Right ventricle myocardium inferior (tissue), 1 donor: Measurements from ENCODE around the gene SP140. TPM values are rescaled to one million over a fixed set of nuclear protein-coding genes. Genes with fewer than 3 reads are reported as not detected.

Experiments used
- ATAC-seq: fragments of 200-7000 bp; cut with Tn5 transposase; one replicate; pipeline ENCODE4 v1.9.1; 2020; ENCODE audit warnings: mild to moderate bottlenecking, moderate library complexity
- DNase-seq: peaks from one replicate; pipeline ENCODE4 v3.0.0; 2021; ENCODE audit errors: missing footprints
- intact Hi-C: fragments of 100-400 bp; cut with DNase I; formaldehyde crosslinking; loops from one replicate; pipeline ENCODE4 v1.11.0; 2022
- total RNA-seq: library from RNA; stranded (reverse); fragmentation: NEBNext Ultra II Directional; extraction: Animal tissue kit (Norgen Biotek cat#: 25700); gene quantifications from one replicate; pipeline ENCODE4 v1.2.1, GENCODE V29; 2021
- donor health status: DM: no; HTN: yes; CAD: no; lungs with severe emphysema.

Gene SP140
- total RNA-seq, 1 donor from 2014 or later, result 0.32 TPM

DNA sequence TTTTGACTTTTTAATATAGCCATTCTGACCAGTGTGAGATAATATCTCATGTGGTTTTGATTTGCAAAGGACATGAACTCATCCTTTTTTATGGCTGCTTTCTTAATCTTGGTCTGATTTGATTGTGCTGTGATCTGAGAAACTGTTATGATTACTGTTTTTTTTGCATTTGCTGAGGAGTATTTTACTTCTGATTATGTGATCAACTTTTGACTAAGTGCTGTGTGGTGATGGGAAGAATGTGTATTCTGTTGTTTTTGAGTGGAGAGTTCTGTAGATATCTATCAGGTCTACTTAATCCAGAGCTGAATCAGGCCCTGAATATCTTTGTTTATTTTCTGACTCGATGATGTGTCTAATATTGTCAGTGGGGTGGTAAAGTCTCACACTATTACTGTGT, 118.2 kb downstream of the SP140 start:
- ATAC-seq, result no peak
- no peak for DNase-seq
- intact Hi-C loops, result no loop called here

DNA sequence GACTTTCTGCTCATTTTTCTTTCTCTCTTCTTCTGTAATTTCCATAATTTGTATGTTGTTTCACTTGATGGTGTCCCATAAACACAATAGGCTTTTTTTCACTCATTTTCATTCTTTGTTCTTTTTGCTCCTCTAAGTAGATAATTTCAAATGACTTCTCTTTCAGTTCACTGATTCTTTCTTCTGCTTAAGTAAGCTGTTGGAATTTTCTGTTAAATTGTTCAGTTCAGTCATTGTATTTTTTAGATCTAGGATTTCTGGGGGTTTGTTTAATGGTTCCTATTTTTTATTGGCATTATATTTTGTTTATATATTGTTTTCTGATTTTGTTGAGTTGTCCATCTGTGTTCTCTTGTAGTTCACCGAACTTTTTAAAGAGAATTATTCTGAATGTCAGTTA, 120.9 kb downstream of the SP140 start:
- DNase-seq, result no peak
- intact Hi-C loops, result no loop called here
- ATAC-seq, result no peak

DNA sequence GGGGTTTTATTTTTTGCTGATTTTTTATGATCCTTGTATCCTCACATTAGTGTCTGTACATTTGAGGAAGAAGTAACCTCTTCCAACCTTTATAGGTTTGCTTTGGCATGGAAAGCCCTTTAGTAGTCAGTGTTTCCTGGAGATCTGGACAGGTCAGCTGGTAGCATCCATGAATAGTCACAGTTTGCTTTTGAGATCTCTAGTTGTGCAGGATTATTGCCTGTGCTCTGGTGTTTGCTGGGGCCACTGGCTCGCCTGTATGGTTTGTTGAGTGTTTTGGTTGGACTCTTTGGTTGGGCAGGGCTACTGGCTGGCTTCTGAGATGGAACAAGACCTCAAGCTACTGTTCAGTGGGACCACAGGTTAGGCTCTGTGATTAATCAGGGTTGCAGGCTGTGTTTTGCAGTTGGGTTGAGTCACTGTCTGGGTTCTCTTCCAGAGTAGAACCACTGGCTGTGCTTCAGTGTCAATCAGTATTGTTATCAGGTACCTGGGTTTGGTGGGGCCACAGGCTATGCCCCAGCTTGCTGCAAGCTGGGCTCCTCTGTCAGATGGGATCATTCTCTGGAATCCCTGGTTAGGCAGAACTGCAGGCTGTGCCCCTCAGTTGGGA, 121.5 kb downstream of the SP140 start:
- no peak for ATAC-seq
- intact Hi-C loops, result no loop called here
- DNase-seq, result no peak

DNA sequence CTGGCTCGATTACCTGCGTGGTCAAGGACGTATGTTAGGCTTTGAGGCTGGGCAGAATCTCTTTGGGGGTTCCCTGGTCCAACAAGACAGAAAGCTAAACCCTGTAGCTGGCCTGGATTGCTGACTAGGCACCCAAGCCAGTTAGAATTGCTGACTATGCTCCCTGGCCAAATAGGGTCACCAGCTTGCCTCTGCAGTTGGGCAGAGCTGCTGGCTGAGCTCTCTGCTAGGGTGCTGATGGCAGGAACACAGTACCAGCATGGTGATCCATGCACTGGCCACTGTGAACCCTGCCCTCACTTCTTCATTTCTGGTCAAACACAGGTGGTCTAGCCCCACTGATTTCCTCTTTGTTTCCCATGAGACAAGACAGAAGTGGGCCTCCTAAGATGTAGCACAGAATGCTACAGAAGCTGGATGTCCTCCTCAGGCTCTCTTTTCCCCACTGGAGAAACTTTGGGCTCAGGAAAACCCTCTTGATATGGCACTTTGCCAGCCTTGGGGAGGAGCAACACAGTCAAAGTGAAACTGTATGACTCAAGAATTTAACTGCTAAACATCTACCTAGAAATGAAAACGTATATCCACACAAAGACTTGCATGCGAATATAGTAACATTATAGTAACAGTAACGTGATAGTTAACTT, 122.2 kb downstream of the SP140 start:
- ATAC-seq (no peak), DNase-seq (no peak)
- intact Hi-C loops, result no loop called here

DNA sequence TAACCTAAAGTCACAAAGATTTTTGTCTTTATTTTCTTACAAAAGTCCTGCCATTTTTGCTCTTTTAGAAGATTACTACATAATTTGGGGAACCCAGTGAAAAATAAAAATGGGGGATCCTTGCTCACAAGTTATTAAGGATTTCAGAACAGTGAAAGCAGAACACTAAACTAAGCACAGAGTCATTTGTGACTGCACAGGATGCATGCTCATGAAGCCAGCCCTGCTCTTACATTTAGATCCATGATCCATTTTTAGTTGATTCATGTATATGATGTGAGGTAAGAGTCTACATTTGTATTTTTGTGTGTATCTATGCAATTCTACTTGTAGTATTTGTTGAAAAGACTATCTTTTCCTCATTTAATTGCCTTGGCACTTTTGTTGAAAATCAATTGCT, 123.3 kb downstream of the SP140 start:
- DNase-seq (no peak), ATAC-seq (no peak)
- intact Hi-C loops, result no loop called here

- ATAC-seq (peak; percentile 69), DNase-seq (no peak)
- intact Hi-C loops, result no loop called here
Measured at GRCh38 chr2:230356084-230356483, 130.5 kb downstream of the SP140 start.

GRCh38 chr2:230358305-230358704, 132.8 kb downstream of the SP140 start:
- DNase-seq (no peak), ATAC-seq (no peak)
- intact Hi-C loops, result no loop called here

DNA sequence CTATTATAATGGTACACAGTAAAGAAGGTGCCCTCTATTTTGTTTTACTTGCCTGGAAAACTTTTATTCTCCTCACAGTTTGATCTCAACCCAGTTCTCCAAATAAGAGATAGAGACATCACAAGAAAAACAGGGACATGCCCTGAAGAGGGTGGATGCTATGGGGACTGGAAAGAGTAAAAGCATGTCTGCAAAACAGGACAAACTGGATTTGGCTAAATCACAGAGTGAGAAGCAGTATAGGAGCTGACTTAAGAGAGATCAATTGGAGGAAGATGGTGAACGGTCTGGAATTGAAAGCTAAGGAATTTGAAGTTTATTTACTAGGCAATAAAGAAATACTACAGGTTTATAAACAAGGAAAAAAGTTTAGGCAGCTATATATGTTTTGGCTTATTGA, 134.5 kb downstream of the SP140 start:
- no peak for DNase-seq
- intact Hi-C loops, result no loop called here
- no peak for ATAC-seq

DNA sequence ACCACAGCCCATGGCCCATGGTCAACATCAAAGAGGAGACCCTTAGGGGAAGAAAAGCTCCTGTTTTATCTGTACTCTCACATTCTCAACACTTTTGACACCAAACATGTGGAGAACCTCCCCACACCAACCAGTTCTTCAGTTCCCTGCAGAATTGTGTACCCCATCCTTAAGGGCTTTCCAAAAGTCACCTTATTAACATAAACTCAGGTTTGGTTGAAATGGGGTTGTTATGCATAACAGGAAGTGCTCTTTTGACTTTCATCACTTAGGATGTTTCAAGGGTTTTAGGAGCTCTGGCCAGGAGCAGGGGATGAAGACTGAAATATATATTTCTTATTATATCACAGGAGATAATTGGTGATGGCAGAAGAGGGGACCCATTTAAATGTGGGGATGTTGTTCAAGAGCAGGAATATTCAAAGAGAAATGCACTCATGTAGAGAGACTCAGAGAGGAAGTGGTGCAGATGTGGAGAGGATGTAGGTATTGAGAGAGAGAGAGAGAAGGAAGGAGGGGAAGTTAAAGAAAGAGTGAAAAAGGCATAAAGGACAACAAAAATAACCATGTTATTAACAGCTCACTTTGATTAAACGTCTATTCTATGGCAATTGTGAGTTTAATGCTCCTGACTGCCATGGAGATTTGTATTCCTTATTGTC, 136.6 kb downstream of the SP140 start:
- ATAC-seq, result no peak
- intact Hi-C loops, result no loop called here
- no peak for DNase-seq

Other genes starting within 250 kb of the SP140 start
- gene SLC16A14, start 156.8 kb upstream of the SP140 start, total RNA-seq, result 5.4 TPM
- gene SP110, start 5.8 kb upstream of the SP140 start, total RNA-seq, result 9.8 TPM
- gene SP140L, start 101.5 kb downstream of the SP140 start, total RNA-seq, result 6.1 TPM
- 50.2 TPM for gene SP100, start 190.5 kb downstream of the SP140 start, total RNA-seq